Ovary (tissue), 3 donors: Measurements from ENCODE around the gene CCT7.

ENCODE experiments used
- POLR2A ChIP-seq: fragments of 450-650 bp; IDR thresholded peaks from one replicate; pipeline ENCODE4 v1.6.1; 2017; ENCODE audit warnings: antibody characterized with exemption, mild to moderate bottlenecking, moderate library complexity
- TF ChIP-seq, protein P1 (sequence below), 3 donors: fragments of 450-650 bp in 2 of 3; fragments of 200-600 bp in 1 of 3; IDR thresholded peaks; one replicate each; pipeline versions ENCODE4 v1.5.1 to v1.8.0; 2016 to 2022; ENCODE audit warnings: antibody characterized with exemption in 3 of 3, mild to moderate bottlenecking in 1 of 3
- donor health status: DM: no; HTN: no; CAD: no.

DNA sequence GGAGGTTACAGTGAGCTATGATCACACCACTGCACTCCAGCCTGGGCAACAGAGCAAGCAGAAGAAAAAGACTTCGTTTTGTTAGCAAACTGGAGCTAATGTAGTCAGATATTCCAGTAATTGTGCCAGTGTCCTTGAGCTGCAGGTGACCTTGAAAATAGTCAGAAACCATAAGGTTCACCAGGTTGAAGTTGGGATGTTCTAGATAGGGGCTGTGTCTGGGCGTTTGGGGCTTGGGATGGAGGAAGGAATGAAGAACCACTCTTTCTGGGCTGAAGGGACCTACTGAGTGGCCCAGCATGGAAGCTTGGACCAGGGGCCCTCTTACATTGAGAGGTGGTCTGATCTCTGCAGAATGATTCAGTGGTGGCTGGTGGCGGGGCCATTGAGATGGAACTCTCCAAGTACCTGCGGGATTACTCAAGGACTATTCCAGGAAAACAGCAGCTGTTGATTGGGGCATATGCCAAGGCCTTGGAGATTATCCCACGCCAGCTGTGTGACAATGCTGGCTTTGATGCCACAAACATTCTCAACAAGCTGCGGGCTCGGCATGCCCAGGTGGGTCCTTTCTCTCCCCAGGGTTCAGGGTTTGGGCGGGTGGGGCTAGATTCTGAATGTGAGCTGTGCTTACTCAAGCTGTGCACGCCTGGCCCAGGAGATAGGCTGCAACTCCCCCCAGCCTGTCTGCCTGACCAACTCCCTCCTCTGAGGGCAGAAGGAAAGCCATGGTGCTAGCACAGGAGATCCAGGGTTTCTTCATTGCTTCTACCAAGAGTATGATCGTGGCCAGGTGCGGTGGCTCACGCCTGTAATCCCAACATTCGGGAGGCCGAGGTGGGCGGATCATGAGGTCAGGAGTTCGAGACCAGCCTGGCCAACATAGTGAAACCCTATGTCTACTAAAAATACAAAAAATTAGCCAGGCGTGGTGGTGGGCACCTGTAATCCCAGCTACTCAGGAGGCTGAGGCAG, 17.1 kb downstream of the CCT7 start:
- TF ChIP-seq, protein P1, sequence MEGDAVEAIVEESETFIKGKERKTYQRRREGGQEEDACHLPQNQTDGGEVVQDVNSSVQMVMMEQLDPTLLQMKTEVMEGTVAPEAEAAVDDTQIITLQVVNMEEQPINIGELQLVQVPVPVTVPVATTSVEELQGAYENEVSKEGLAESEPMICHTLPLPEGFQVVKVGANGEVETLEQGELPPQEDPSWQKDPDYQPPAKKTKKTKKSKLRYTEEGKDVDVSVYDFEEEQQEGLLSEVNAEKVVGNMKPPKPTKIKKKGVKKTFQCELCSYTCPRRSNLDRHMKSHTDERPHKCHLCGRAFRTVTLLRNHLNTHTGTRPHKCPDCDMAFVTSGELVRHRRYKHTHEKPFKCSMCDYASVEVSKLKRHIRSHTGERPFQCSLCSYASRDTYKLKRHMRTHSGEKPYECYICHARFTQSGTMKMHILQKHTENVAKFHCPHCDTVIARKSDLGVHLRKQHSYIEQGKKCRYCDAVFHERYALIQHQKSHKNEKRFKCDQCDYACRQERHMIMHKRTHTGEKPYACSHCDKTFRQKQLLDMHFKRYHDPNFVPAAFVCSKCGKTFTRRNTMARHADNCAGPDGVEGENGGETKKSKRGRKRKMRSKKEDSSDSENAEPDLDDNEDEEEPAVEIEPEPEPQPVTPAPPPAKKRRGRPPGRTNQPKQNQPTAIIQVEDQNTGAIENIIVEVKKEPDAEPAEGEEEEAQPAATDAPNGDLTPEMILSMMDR (IDR thresholded peaks at IDR 0.05) = no peak
- no peak for TF ChIP-seq POLR2A
